GM13976 (cell line): Measurements from ENCODE around the gene WFDC5.

Experiments used
- DNase-seq: peaks from one replicate; pipeline ENCODE4 v3.0.0; 2012; ENCODE audit warnings: low spot score
- CTCF ChIP-seq: IDR thresholded peaks from 2 replicates; pipeline ENCODE4 v1.5.1; 2012; ENCODE audit warnings: borderline replicate concordance, mild to moderate bottlenecking; ENCODE audit not compliant: insufficient read depth; ENCODE audit errors: extremely low read depth, missing control alignments, control extremely low read depth
- in situ Hi-C: fragments of 300-500 bp; cut with MboI; formaldehyde crosslinking; loops from one replicate; pipeline ENCODE4 v1.12.0; 2022; ENCODE audit warnings: low sequenced_read_pairs, mixed read lengths, inconsistent platforms; ENCODE audit not compliant: unreplicated experiment

WFDC5 gene

DNA sequence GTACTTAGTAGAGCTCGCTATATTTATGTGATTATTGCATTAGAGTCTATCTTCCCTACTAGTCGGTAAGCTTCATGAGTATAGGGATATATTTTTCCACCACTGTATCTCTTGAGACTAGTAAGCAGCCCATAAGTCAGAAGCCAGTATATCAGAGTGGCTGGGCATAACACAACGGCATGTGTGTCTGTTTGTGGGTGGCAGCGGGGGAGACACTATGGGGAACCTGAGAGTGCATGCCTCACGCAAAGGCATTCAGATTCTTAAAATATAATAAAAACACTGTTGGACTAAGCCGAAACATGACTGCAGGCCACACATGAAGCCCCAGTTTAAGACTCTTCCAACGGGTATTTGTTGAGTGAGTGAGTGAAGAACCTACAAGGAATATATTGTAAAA is 22.1 kb downstream of the WFDC5 start:
- TF ChIP-seq CTCF: no peak
- no peak for DNase-seq
- in situ Hi-C loops: no loop called here

DNA sequence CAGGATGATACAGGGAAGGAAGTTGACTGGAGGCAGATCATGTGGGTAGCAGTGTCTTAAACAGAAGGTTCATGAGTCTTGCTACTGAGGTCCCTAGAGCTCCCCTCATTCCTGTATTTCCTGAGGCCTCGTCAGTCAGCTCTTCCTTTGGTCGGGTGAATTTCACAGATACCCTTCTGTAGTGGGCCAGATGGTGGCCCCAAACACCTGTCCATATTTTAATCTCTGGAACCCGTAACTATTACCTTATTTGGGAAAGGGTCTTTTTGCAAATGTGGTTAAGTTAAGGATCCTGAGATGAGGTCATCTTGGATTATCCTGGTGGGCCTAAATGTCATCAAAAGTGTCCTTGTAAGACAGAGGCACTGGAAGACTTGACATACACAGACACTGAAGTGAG is 23.6 kb downstream of the WFDC5 start:
- DNase-seq: no peak
- in situ Hi-C loops: no loop called here
- no peak for TF ChIP-seq CTCF

DNA sequence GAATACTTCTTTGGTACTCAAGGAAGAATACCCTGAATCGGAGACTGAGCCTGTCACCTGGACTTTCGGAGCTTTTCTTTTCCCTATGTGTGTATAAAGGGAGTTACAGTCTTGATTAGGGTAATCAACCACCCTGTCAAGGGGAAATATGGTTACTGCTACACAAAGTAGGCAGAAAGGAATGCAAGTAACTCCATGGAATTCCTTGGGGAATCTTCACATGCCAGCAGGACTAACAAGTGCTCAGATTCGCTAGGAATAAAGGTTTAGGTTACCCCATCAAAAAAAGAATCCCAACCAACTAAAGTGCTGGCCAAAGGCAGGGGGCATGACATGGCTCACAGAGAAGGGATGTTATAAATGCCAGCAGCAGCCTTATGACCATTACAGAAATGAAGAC is 24.5 kb downstream of the WFDC5 start:
- no peak for TF ChIP-seq CTCF

GRCh38 chr20:45088247-45088646 is 26.7 kb downstream of the WFDC5 start:
- no peak for TF ChIP-seq CTCF
- no peak for DNase-seq
- in situ Hi-C loops: no loop called here

More for the DNA sequence above, 24.5 kb downstream of the WFDC5 start:
- DNase-seq: no peak
- in situ Hi-C loops: no loop called here

DNA sequence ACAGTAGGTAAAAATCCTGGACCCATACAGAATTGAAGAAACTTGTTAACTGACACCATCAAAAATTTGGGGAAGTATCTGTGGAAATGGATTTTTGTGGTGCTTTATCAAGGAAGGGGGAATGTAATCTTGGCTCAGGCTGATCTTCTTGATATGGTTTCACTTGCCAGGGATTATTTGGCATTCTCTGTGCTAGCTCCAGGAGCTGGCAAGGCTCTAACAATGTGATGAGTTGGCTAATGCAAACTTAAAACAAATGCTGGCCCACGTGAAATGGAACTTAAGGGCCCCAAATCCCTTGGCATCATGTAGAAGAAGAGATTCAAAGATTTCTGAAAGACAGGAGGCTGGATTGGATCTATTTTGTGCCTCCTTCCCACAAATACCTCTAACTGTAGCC is 27.2 kb downstream of the WFDC5 start:
- in situ Hi-C loops: no loop called here
- no peak for TF ChIP-seq CTCF
- DNase-seq: no peak

- in situ Hi-C loops: no loop called here
- DNase-seq: no peak
- TF ChIP-seq CTCF: no peak
Measured at GRCh38 chr20:45087097-45087790, 27.7 kb downstream of the WFDC5 start.
